H1 (cell line): ENCODE data around the gene NFASC. TPM values are rescaled to one million over a fixed set of nuclear protein-coding genes. Genes with fewer than 3 reads are reported as not detected.

Experiments used
- KDM5A ChIP-seq: fragments of 200-600 bp; IDR thresholded peaks from 2 replicates; pipeline ENCODE4 v1.7.1; 2012; ENCODE audit warnings: mild to moderate bottlenecking, low read length, inconsistent platforms, mixed read lengths
- polyA plus RNA-seq, 7 experiments: library from polyadenylated mRNA; depleted of rRNA in 3 of 7; stranded (reverse) in 5 of 7; unstranded in 2 of 7; fragments of >200 nt in 5 of 7; fragments of 200-250 nt in 2 of 7; gene quantifications; 1 replicate in 5 of 7; 2 replicates in 1 of 7; 4 replicates in 1 of 7; pipeline versions ENCODE4 v1.2.1 to v1.2.3, GENCODE V29; 2011 to 2013; ENCODE audit warnings: missing spikeins in 2 of 7, mixed read lengths in 2 of 7
- total RNA-seq: library from RNA; stranded (reverse); fragmentation: NEBNext Ultra II Directional; extraction: Animal tissue kit (Norgen Biotek cat#: 25700); gene quantifications from 2 replicates; pipeline ENCODE4 v1.2.1, GENCODE V29; 2021
- TF ChIP-seq, protein P1 (sequence below), 3 experiments: IDR thresholded peaks; 1 replicate in 2 of 3; 2 replicates in 1 of 3; pipeline versions ENCODE4 v1.5.1 to v1.6.1; 2011; ENCODE audit warnings: low read length in 3 of 3, mild to moderate bottlenecking in 3 of 3, inconsistent platforms in 2 of 3, low read depth in 1 of 3, moderate library complexity in 1 of 3; ENCODE audit not compliant: insufficient read depth in 1 of 3; ENCODE audit errors: control extremely low read depth in 1 of 3

The NFASC gene
- total and polyA plus RNA-seq, 2 of the 8 experiments (the other 6 are each of a cell fraction or from before 2014, with no cell fraction given), result 5.0 to 15.2 TPM

DNA sequence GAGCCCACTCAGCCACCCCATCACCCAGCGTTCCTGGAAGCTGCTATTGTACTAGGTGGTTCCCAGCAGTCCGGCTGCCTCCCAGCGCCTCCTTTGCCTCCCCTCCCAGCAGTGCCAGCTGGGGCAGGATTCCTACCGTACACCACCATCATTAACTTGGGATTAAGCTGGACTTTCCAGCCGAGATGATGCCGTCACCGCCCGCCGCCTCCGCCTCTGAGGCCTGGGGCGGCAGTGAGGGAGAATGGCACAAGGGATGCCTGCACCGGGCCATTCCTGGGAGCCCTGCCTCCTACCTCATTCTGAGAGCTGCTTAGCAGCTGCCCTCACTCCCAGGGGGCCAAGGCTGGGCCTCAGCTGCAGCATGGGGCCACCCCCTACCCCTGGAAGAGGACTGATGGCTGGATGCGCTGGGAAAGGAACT, 185.5 kb downstream of the NFASC start (continued):
- TF ChIP-seq, protein P1, sequence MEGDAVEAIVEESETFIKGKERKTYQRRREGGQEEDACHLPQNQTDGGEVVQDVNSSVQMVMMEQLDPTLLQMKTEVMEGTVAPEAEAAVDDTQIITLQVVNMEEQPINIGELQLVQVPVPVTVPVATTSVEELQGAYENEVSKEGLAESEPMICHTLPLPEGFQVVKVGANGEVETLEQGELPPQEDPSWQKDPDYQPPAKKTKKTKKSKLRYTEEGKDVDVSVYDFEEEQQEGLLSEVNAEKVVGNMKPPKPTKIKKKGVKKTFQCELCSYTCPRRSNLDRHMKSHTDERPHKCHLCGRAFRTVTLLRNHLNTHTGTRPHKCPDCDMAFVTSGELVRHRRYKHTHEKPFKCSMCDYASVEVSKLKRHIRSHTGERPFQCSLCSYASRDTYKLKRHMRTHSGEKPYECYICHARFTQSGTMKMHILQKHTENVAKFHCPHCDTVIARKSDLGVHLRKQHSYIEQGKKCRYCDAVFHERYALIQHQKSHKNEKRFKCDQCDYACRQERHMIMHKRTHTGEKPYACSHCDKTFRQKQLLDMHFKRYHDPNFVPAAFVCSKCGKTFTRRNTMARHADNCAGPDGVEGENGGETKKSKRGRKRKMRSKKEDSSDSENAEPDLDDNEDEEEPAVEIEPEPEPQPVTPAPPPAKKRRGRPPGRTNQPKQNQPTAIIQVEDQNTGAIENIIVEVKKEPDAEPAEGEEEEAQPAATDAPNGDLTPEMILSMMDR (IDR thresholded peaks at IDR 0.05; ENCODE audit: control extremely low read depth in 1 of 3, insufficient read depth in 1 of 3, low read depth in 1 of 3, low read length in 3 of 3), result no peak
- no peak for TF ChIP-seq KDM5A
